Thyroid gland (tissue), 4 donors: ENCODE results near the gene EXOG. TPM values are rescaled to one million over a fixed set of nuclear protein-coding genes. Genes with fewer than 3 reads are reported as not detected.

Source experiments
- DNase-seq, 2 donors: peaks; one replicate each; pipeline ENCODE4 v3.0.0-alpha.2; 2019
- H3K27ac ChIP-seq, 3 donors: fragments of 200-600 bp; sonication (generic); 1 replicate in 2 of 3; 2 replicates in 1 of 3; pipeline ENCODE4 v1.5.1; 2016 to 2019; ENCODE audit warnings: mild to moderate bottlenecking in 1 of 3, moderate library complexity in 1 of 3
- H3K27me3 ChIP-seq: fragments of 200-600 bp; sonication (generic); one replicate; pipeline ENCODE4 v1.5.1; 2019
- H3K36me3 ChIP-seq, 2 donors: fragments of 200-600 bp; sonication (generic); one replicate each; pipeline ENCODE4 v1.5.1; 2016 to 2019
- H3K4me1 ChIP-seq, 2 donors: fragments of 200-600 bp; sonication (generic); one replicate each; pipeline ENCODE4 v1.5.1; 2017 to 2019
- H3K4me3 ChIP-seq, 3 donors: fragments of 200-600 bp; sonication (generic); replicated peaks in 1 of 3; 1 replicate in 2 of 3; 2 replicates in 1 of 3; pipeline ENCODE4 v1.5.1; 2016; ENCODE audit warnings: mild to moderate bottlenecking in 1 of 3
- H3K9me3 ChIP-seq: fragments of 200-600 bp; sonication (generic); one replicate; pipeline ENCODE4 v1.5.1; 2017
- CTCF ChIP-seq, 6 experiments: fragments of 200-600 bp in 3 of 6; fragments of 450-650 bp in 3 of 6; sonication (generic) in 3 of 6; IDR thresholded peaks; one replicate each; pipeline ENCODE4 v1.5.1; 2016 to 2019; ENCODE audit warnings: antibody characterized with exemption in 6 of 6, mild to moderate bottlenecking in 2 of 6, inconsistent platforms in 1 of 6, moderate library complexity in 1 of 6
- POLR2A ChIP-seq, 2 donors: fragments of 450-650 bp; IDR thresholded peaks; one replicate each; pipeline ENCODE4 v1.6.1; 2017; ENCODE audit warnings: antibody characterized with exemption in 2 of 2, mild to moderate bottlenecking in 2 of 2, moderate library complexity in 1 of 2
- WGBS, 2 donors: methylation state at CpG; one replicate each; pipeline ENCODE4 v1.1.5; 2017; 5-methylcytosine and 5-hydroxymethylcytosine counted together
- intact Hi-C: fragments of 100-400 bp; cut with DNase I; formaldehyde crosslinking; loops from one replicate; pipeline ENCODE4 v1.15.1; 2023
- total RNA-seq, 4 donors: library from RNA; depleted of rRNA; stranded (reverse); fragments of >200 nt; gene quantifications; one replicate each; pipeline ENCODE4 v1.2.3, GENCODE V29; 2016

The EXOG gene
- total RNA-seq, 4 donors from 2014 or later, result 7.6 to 17.6 (median 14.1) TPM

GRCh38 chr3:38560996-38561717 lies 65.0 kb downstream of the EXOG start:
- Histone ChIP-seq H3K4me1 (no peaks in the 10 kb centered on the region), H3K27ac (no peak overlapping the region), H3K4me3 (no peak overlapping the region), H3K36me3 (no peaks in the 10 kb centered on the region), H3K27me3 (no peaks in the 10 kb centered on the region), H3K9me3 (no peaks in the 10 kb centered on the region)
- no peak for DNase-seq
- intact Hi-C loops, result no loop called here
- 95 to 96% methylated on average over 7 of the region's 7 CpGs for WGBS, 2 donors
- TF ChIP-seq CTCF (IDR thresholded peaks at IDR 0.05) (no peak), POLR2A (IDR thresholded peaks at IDR 0.05) (no peak)

DNA sequence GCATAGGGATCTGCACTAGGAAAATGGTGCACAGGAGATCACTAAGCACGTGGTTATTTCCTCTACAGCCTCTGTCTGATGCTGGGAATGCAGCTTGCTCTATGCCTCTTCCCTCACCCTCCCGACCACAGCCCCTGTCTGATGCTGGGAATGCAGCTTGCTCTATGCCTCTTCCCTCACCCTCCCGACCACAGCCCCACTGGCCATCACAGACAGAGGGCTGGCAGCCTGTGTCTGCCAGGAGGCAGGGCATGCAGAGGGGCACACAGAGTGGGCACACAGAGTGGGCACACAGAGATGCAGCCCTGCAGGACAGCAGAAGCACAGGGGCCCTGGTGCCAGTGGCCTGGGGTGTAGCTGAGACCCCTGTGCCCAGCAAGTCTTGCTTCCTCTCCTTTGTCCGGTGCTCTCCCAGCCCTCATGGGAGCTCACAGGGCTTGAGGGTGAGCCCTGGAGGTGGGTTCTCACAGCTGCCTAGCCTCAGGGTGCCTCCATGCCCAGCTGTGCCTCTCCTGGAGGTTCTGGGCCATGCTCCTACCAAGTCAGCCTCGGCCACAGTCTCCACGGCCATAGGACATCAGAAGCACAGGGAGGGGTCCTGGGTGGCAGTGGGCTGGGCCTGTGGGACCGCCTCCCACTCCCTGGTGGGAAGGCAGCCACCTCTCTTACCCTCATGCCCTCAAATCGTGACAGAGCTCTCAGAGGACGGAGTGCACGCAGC lies 65.8 kb downstream of the EXOG start:
- no peak for DNase-seq
- no peaks in the 10 kb centered on the region for H3K9me3 ChIP-seq
- 69 to 83% methylated on average over 2 to 7 of the region's 10 CpGs for WGBS, 2 donors
- H3K36me3 ChIP-seq, result no peaks in the 10 kb centered on the region
- H3K27ac ChIP-seq, result no peak overlapping the region
- H3K27me3 ChIP-seq, result no peaks in the 10 kb centered on the region
- no peaks in the 10 kb centered on the region for H3K4me1 ChIP-seq
- no peak overlapping the region for H3K4me3 ChIP-seq
- TF ChIP-seq POLR2A (IDR thresholded peaks at IDR 0.05) (no peak), CTCF (IDR thresholded peaks at IDR 0.05) (no peak)
- intact Hi-C loops, result no loop called here

DNA sequence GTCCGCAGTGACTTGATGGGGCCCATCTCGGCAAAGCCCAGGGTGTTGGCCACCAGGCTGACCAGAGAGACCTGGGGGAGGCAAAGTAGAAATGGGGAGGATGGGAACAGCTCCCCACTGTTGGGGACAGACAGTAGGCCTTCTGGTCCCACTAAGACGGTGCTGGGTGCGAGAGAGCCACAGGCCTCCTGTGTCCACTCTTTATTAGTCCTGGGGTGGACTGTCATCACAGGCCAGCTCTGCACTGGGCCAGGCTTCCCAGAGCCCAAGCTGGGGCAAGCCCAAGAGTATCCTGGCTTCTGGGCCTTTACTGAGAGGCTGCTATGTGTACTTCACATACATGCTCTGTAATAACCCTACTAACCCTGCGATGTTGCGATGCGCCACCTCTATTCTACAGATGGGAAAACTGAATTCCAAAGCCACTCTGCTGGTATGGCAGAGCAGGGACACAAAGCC lies 66.4 kb downstream of the EXOG start:
- H3K27me3 ChIP-seq, result no peaks in the 10 kb centered on the region
- H3K9me3 ChIP-seq, result no peaks in the 10 kb centered on the region
- intact Hi-C loops, result no loop called here
- 97 to 100% methylated on average over 6 to 7 of the region's 7 CpGs for WGBS, 2 donors
- no peak for TF ChIP-seq CTCF (IDR thresholded peaks at IDR 0.05)
- no peak for TF ChIP-seq POLR2A (IDR thresholded peaks at IDR 0.05)
- no peak overlapping the region for H3K27ac ChIP-seq
- no peaks in the 10 kb centered on the region for H3K4me1 ChIP-seq
- no peak for DNase-seq
- no peak overlapping the region for H3K4me3 ChIP-seq
- H3K36me3 ChIP-seq, result no peaks in the 10 kb centered on the region

GRCh38 chr3:38563070-38563885 lies 67.1 kb downstream of the EXOG start:
- Histone ChIP-seq H3K27ac (no peak overlapping the region), H3K27me3 (no peaks in the 10 kb centered on the region), H3K4me3 (no peak overlapping the region), H3K4me1 (no peaks in the 10 kb centered on the region), H3K36me3 (no peaks in the 10 kb centered on the region), H3K9me3 (no peaks in the 10 kb centered on the region)
- DNase-seq, result no peak
- intact Hi-C loops, result no loop called here
- 92 to 93% methylated on average over 12 to 15 of the region's 15 CpGs for WGBS, 2 donors
- no peak for TF ChIP-seq CTCF (IDR thresholded peaks at IDR 0.05)
- no peak for TF ChIP-seq POLR2A (IDR thresholded peaks at IDR 0.05)
